Activated naive CD8-positive, alpha-beta T cell treated with anti-CD3 and anti-CD28 coated beads for 36 hours (primary cell): ENCODE results near the gene DNM3. TPM values are rescaled to one million over a fixed set of nuclear protein-coding genes. Genes with fewer than 3 reads are reported as not detected.

Source experiments
- DNase-seq: peaks from one replicate; pipeline ENCODE4 v3.0.0; 2021
- H3K27ac Mint-ChIP-seq: one replicate; pipeline ENCODE4 v1.8.0; 2022; ENCODE audit warnings: mild to moderate bottlenecking, moderate library complexity, mixed read lengths
- H3K27me3 Mint-ChIP-seq: one replicate; pipeline ENCODE4 v1.8.0; 2022; ENCODE audit warnings: mild to moderate bottlenecking, mixed read lengths
- H3K36me3 Mint-ChIP-seq: one replicate; pipeline ENCODE4 v1.8.0; 2021; ENCODE audit warnings: mild to moderate bottlenecking, mixed read lengths
- H3K4me1 Mint-ChIP-seq: one replicate; pipeline ENCODE4 v1.8.0; 2021; ENCODE audit warnings: mixed read lengths
- H3K4me3 Mint-ChIP-seq: one replicate; pipeline ENCODE4 v1.8.0; 2022; ENCODE audit warnings: mild to moderate bottlenecking, moderate library complexity, mixed read lengths
- H3K9me3 Mint-ChIP-seq: one replicate; pipeline ENCODE4 v1.8.0; 2022; ENCODE audit warnings: mixed read lengths
- total RNA-seq, 2 experiments: library from RNA; stranded (reverse); gene quantifications; one replicate each; pipeline ENCODE4 v1.2.3, GENCODE V29; 2021

Gene DNM3
- total RNA-seq, 2 experiments from 2014 or later: 0.34 to 0.35 TPM

- Mint-ChIP-seq H3K4me3 (no peak overlapping the region), H3K9me3 (no peaks in the 10 kb centered on the region), H3K4me1 (peaks cover 81% of the 10 kb centered on the region), H3K27me3 (no peaks in the 10 kb centered on the region), H3K36me3 (peaks cover 3% of the 10 kb centered on the region), H3K27ac (no peak overlapping the region)
- DNase-seq: no peak
These were observed 555.9 kb downstream of the DNM3 start for GRCh38 chr1:172397221-172397620.

GRCh38 chr1:172397633-172398032 is 556.3 kb downstream of the DNM3 start:
- no peak for DNase-seq
- H3K27me3 Mint-ChIP-seq: no peaks in the 10 kb centered on the region
- no peak overlapping the region for H3K4me3 Mint-ChIP-seq
- H3K36me3 Mint-ChIP-seq: no peaks in the 10 kb centered on the region
- peaks cover 77% of the 10 kb centered on the region for H3K4me1 Mint-ChIP-seq
- no peaks in the 10 kb centered on the region for H3K9me3 Mint-ChIP-seq
- H3K27ac Mint-ChIP-seq: no peak overlapping the region

- Mint-ChIP-seq H3K4me3 (no peak overlapping the region), H3K36me3 (no peaks in the 10 kb centered on the region), H3K27me3 (no peaks in the 10 kb centered on the region), H3K4me1 (peaks cover 71% of the 10 kb centered on the region), H3K9me3 (no peaks in the 10 kb centered on the region), H3K27ac (peak overlapping the region; percentile 29)
- no peak for DNase-seq
These were observed 556.9 kb downstream of the DNM3 start for GRCh38 chr1:172398193-172398592.

GRCh38 chr1:172398970-172399755 is 557.9 kb downstream of the DNM3 start:
- H3K36me3 Mint-ChIP-seq: no peaks in the 10 kb centered on the region
- no peak for DNase-seq
- H3K27ac Mint-ChIP-seq: peak overlapping the region; percentile 66
- H3K4me1 Mint-ChIP-seq: peaks cover 66% of the 10 kb centered on the region
- H3K27me3 Mint-ChIP-seq: no peaks in the 10 kb centered on the region
- no peaks in the 10 kb centered on the region for H3K9me3 Mint-ChIP-seq
- peak overlapping the region; percentile 18 for H3K4me3 Mint-ChIP-seq

- Mint-ChIP-seq H3K27me3 (no peaks in the 10 kb centered on the region), H3K9me3 (no peaks in the 10 kb centered on the region), H3K4me3 (no peak overlapping the region), H3K27ac (no peak overlapping the region), H3K36me3 (no peaks in the 10 kb centered on the region), H3K4me1 (peaks cover 57% of the 10 kb centered on the region)
- no peak for DNase-seq
These were observed 558.7 kb downstream of the DNM3 start for GRCh38 chr1:172399756-172400721.

GRCh38 chr1:172400722-172401105 is 559.4 kb downstream of the DNM3 start:
- no peak overlapping the region for H3K27ac Mint-ChIP-seq
- H3K9me3 Mint-ChIP-seq: no peaks in the 10 kb centered on the region
- H3K4me3 Mint-ChIP-seq: no peak overlapping the region
- H3K4me1 Mint-ChIP-seq: peaks cover 55% of the 10 kb centered on the region
- no peaks in the 10 kb centered on the region for H3K36me3 Mint-ChIP-seq
- no peak for DNase-seq
- H3K27me3 Mint-ChIP-seq: no peaks in the 10 kb centered on the region

- Mint-ChIP-seq H3K27me3 (no peaks in the 10 kb centered on the region), H3K4me1 (peaks cover 48% of the 10 kb centered on the region)
These were observed 560.2 kb downstream of the DNM3 start for GRCh38 chr1:172401477-172401876.

GRCh38 chr1:172401892-172402291 is 560.6 kb downstream of the DNM3 start:
- no peaks in the 10 kb centered on the region for H3K9me3 Mint-ChIP-seq
- H3K27me3 Mint-ChIP-seq: no peaks in the 10 kb centered on the region
- peaks cover 46% of the 10 kb centered on the region for H3K4me1 Mint-ChIP-seq
- H3K27ac Mint-ChIP-seq: no peak overlapping the region
- no peak overlapping the region for H3K4me3 Mint-ChIP-seq
- no peak for DNase-seq
- H3K36me3 Mint-ChIP-seq: no peaks in the 10 kb centered on the region

More at GRCh38 chr1:172401477-172401876, 560.2 kb downstream of the DNM3 start:
- H3K4me3 Mint-ChIP-seq: no peak overlapping the region
- no peak for DNase-seq
- H3K27ac Mint-ChIP-seq: no peak overlapping the region
- no peaks in the 10 kb centered on the region for H3K36me3 Mint-ChIP-seq
- no peaks in the 10 kb centered on the region for H3K9me3 Mint-ChIP-seq

- DNase-seq: no peak
- peaks cover 35% of the 10 kb centered on the region for H3K4me1 Mint-ChIP-seq
- H3K36me3 Mint-ChIP-seq: no peaks in the 10 kb centered on the region
- no peaks in the 10 kb centered on the region for H3K27me3 Mint-ChIP-seq
- H3K27ac Mint-ChIP-seq: no peak overlapping the region
- H3K9me3 Mint-ChIP-seq: no peaks in the 10 kb centered on the region
- no peak overlapping the region for H3K4me3 Mint-ChIP-seq
These were observed 561.7 kb downstream of the DNM3 start for GRCh38 chr1:172402878-172403569.

GRCh38 chr1:172404121-172404520 is 562.8 kb downstream of the DNM3 start:
- Mint-ChIP-seq H3K27ac (no peak overlapping the region), H3K4me3 (no peak overlapping the region), H3K36me3 (no peaks in the 10 kb centered on the region), H3K27me3 (no peaks in the 10 kb centered on the region), H3K9me3 (no peaks in the 10 kb centered on the region), H3K4me1 (peaks cover 24% of the 10 kb centered on the region)
- no peak for DNase-seq

GRCh38 chr1:172405912-172406311 is 564.6 kb downstream of the DNM3 start:
- Mint-ChIP-seq H3K27me3 (no peaks in the 10 kb centered on the region), H3K27ac (no peak overlapping the region), H3K4me1 (peaks cover 7% of the 10 kb centered on the region), H3K4me3 (no peak overlapping the region), H3K36me3 (no peaks in the 10 kb centered on the region), H3K9me3 (no peaks in the 10 kb centered on the region)
- no peak for DNase-seq

- no peaks in the 10 kb centered on the region for H3K9me3 Mint-ChIP-seq
- H3K4me3 Mint-ChIP-seq: no peak overlapping the region
- no peak overlapping the region for H3K27ac Mint-ChIP-seq
- H3K4me1 Mint-ChIP-seq: peaks cover 4% of the 10 kb centered on the region
- H3K36me3 Mint-ChIP-seq: no peaks in the 10 kb centered on the region
- no peak for DNase-seq
- no peaks in the 10 kb centered on the region for H3K27me3 Mint-ChIP-seq
These were observed 565.7 kb downstream of the DNM3 start for GRCh38 chr1:172406968-172407367.

GRCh38 chr1:172408958-172409357 is 567.7 kb downstream of the DNM3 start:
- Mint-ChIP-seq H3K27ac (no peak overlapping the region), H3K27me3 (no peaks in the 10 kb centered on the region), H3K4me3 (no peak overlapping the region), H3K4me1 (no peaks in the 10 kb centered on the region), H3K9me3 (no peaks in the 10 kb centered on the region), H3K36me3 (peaks cover 2% of the 10 kb centered on the region)
- DNase-seq: no peak

GRCh38 chr1:172410027-172410426 is 568.7 kb downstream of the DNM3 start:
- Mint-ChIP-seq H3K4me3 (no peak overlapping the region), H3K9me3 (no peaks in the 10 kb centered on the region), H3K36me3 (peaks cover 2% of the 10 kb centered on the region), H3K27me3 (no peaks in the 10 kb centered on the region), H3K4me1 (no peaks in the 10 kb centered on the region), H3K27ac (no peak overlapping the region)
- DNase-seq: no peak

GRCh38 chr1:172411791-172412338 is 570.6 kb downstream of the DNM3 start:
- H3K9me3 Mint-ChIP-seq: no peaks in the 10 kb centered on the region
- H3K27me3 Mint-ChIP-seq: no peaks in the 10 kb centered on the region

More at GRCh38 chr1:172411791-172412338, 570.6 kb downstream of the DNM3 start:
- Mint-ChIP-seq H3K4me1 (no peaks in the 10 kb centered on the region), H3K36me3 (peaks cover 2% of the 10 kb centered on the region), H3K4me3 (no peak overlapping the region), H3K27ac (no peak overlapping the region)
- no peak for DNase-seq
